SK-N-SH (cell line): ENCODE data around the gene ZNF20. TPM values are rescaled to one million over a fixed set of nuclear protein-coding genes. Genes with fewer than 3 reads are reported as not detected.

Source experiments
- CTCF ChIA-PET: fragments of 300-600, 350-600 bp; formaldehyde crosslinking; extraction: SDS; loops from one replicate; lab custom pipeline; 2021; lab: Yijun Ruan, JAX
- POLR2A ChIA-PET: fragments of 350-600 bp; sonication (Branson Sonifier 250); formaldehyde crosslinking; extraction: SDS; loops from one replicate; lab custom pipeline; 2020; ENCODE audit warnings: antibody characterized with exemption, inconsistent platforms; lab: Yijun Ruan, JAX
- DNase-seq: peaks from one replicate; pipeline ENCODE4 v3.0.0; 2012
- H2AFZ ChIP-seq: fragments of 200-600 bp; sonication (generic); 2 replicates; pipeline ENCODE4 v1.8.1; 2016; ENCODE audit warnings: antibody characterized with exemption, mild to moderate bottlenecking, low read depth
- H3F3A ChIP-seq: fragments of 200-600 bp; sonication (generic); replicated peaks from 2 replicates; pipeline ENCODE3; 2016; ENCODE audit warnings: antibody characterized with exemption, mild to moderate bottlenecking; ENCODE audit not compliant: insufficient read depth
- H3K27ac ChIP-seq, 2 experiments: fragments of 200-500 bp in 1 of 2; fragments of 200-600 bp in 1 of 2; sonication (Bioruptor generic) in 1 of 2; sonication (generic), shearing (Covaris generic) in 1 of 2; 2 replicates each; pipeline versions ENCODE4 v1.5.1 to v1.6.1; 2014 to 2016; ENCODE audit warnings: low read depth in 2 of 2, inconsistent platforms in 1 of 2, low read length in 1 of 2, mild to moderate bottlenecking in 1 of 2, mixed read lengths in 1 of 2
- H3K27me3 ChIP-seq: fragments of 200-600 bp; sonication (generic), shearing (Covaris generic); 2 replicates; pipeline ENCODE4 v1.6.1; 2016; ENCODE audit warnings: mixed run types; ENCODE audit not compliant: insufficient read depth
- H3K36me3 ChIP-seq, 2 experiments: fragments of 200-500 bp in 1 of 2; fragments of 200-600 bp in 1 of 2; sonication (Bioruptor generic) in 1 of 2; sonication (generic) in 1 of 2; replicated peaks in 1 of 2; 2 replicates each; pipeline versions ENCODE3 to v1.5.1; 2014 to 2016; ENCODE audit warnings: low read length in 1 of 2, mild to moderate bottlenecking in 1 of 2; ENCODE audit not compliant: insufficient read depth in 2 of 2, control insufficient read depth in 1 of 2
- H3K4me1 ChIP-seq, 2 experiments: fragments of 200-500 bp in 1 of 2; fragments of 200-600 bp in 1 of 2; sonication (Bioruptor generic) in 1 of 2; sonication (generic), shearing (Covaris generic) in 1 of 2; 2 replicates each; pipeline versions ENCODE4 v1.5.1 to v1.6.1; 2014 to 2016; ENCODE audit warnings: low read depth in 1 of 2, low read length in 1 of 2, mixed run types in 1 of 2; ENCODE audit not compliant: insufficient read depth in 2 of 2, control insufficient read depth in 1 of 2
- H3K4me2 ChIP-seq: fragments of 200-600 bp; sonication (generic), shearing (Covaris generic); 2 replicates; pipeline ENCODE4 v1.6.1; 2017; ENCODE audit warnings: mixed run types
- H3K4me3 ChIP-seq, 2 experiments: fragments of 200-500 bp in 1 of 2; fragments of 200-600 bp in 1 of 2; sonication (Bioruptor generic) in 1 of 2; sonication (generic), shearing (Covaris generic) in 1 of 2; 2 replicates each; pipeline versions ENCODE4 v1.5.1 to v1.8.1; 2014 to 2016; ENCODE audit warnings: low read depth in 2 of 2, inconsistent platforms in 1 of 2, low read length in 1 of 2, mild to moderate bottlenecking in 1 of 2, mixed read lengths in 1 of 2, moderate library complexity in 1 of 2
- H3K79me2 ChIP-seq: fragments of 200-600 bp; sonication (generic); 2 replicates; pipeline ENCODE4 v1.8.1; 2017; ENCODE audit warnings: mild to moderate bottlenecking; ENCODE audit not compliant: insufficient read depth
- H3K9ac ChIP-seq: fragments of 200-600 bp; sonication (generic); 2 replicates; pipeline ENCODE4 v1.6.1; 2017; ENCODE audit warnings: mixed run types
- H3K9me2 ChIP-seq: fragments of 200-600 bp; sonication (generic); 2 replicates; pipeline ENCODE4 v1.6.1; 2017; ENCODE audit warnings: mixed run types
- H3K9me3 ChIP-seq: fragments of 200-600 bp; sonication (generic); 2 replicates; pipeline ENCODE4 v1.6.1; 2017; ENCODE audit warnings: mixed run types, mild to moderate bottlenecking, moderate library complexity
- H4K20me1 ChIP-seq: fragments of 200-600 bp; sonication (generic); 2 replicates; pipeline ENCODE4 v1.6.1; 2017; ENCODE audit warnings: mild to moderate bottlenecking, mixed run types; ENCODE audit not compliant: insufficient read depth
- CHD2 ChIP-seq: fragments of 150-350 bp; IDR thresholded peaks from 2 replicates; pipeline ENCODE4 v1.6.1; 2018; ENCODE audit warnings: low read length; ENCODE audit not compliant: partially characterized antibody
- EP300 ChIP-seq, 2 experiments: IDR thresholded peaks; 2 replicates each; pipeline versions ENCODE4 v1.4.0 to v1.6.1; 2012; ENCODE audit warnings: borderline replicate concordance in 1 of 2, low read depth in 1 of 2, low read length in 1 of 2
- EZH2phosphoT487 ChIP-seq: fragments of 200-600 bp; sonication (generic); IDR thresholded peaks from 2 replicates; pipeline ENCODE4 v1.6.1; 2017; ENCODE audit warnings: low read depth, mixed run types, mild to moderate bottlenecking, antibody characterized with exemption, moderate library complexity, borderline replicate concordance
- FOSL2 ChIP-seq: IDR thresholded peaks from 2 replicates; pipeline ENCODE4 v1.4.0; 2012; ENCODE audit warnings: low read depth, mild to moderate bottlenecking, moderate library complexity, borderline replicate concordance
- FOXM1 ChIP-seq: IDR thresholded peaks from 2 replicates; pipeline ENCODE4 v1.4.0; 2012; ENCODE audit warnings: low read depth, mild to moderate bottlenecking
- GABPA ChIP-seq: IDR thresholded peaks from 2 replicates; pipeline ENCODE4 v1.4.0; 2012; ENCODE audit warnings: low read depth, mild to moderate bottlenecking
- GATA2 ChIP-seq: sonication (generic); formaldehyde crosslinking; IDR thresholded peaks from 2 replicates; pipeline ENCODE4 v1.5.0; 2020; ENCODE audit warnings: mild to moderate bottlenecking, missing genetic modification reagents
- JUND ChIP-seq: IDR thresholded peaks from 2 replicates; pipeline ENCODE4 v1.4.0; 2012
- MEF2A ChIP-seq: IDR thresholded peaks from 2 replicates; pipeline ENCODE4 v1.4.0; 2012; ENCODE audit warnings: low read depth, borderline replicate concordance
- NFIC ChIP-seq: IDR thresholded peaks from 2 replicates; pipeline ENCODE4 v1.4.0; 2012; ENCODE audit warnings: borderline replicate concordance
- RAD21 ChIP-seq: IDR thresholded peaks from 2 replicates; pipeline ENCODE4 v1.6.1; 2012; ENCODE audit warnings: mild to moderate bottlenecking, low read length
- RCOR1 ChIP-seq: fragments of 150-350 bp; IDR thresholded peaks from 2 replicates; pipeline ENCODE4 v1.6.1; 2017; ENCODE audit warnings: antibody characterized with exemption, low read length
- RXRA ChIP-seq: IDR thresholded peaks from 2 replicates; pipeline ENCODE4 v1.4.0; 2012; ENCODE audit warnings: low read depth, mild to moderate bottlenecking, borderline replicate concordance
- SIN3A ChIP-seq: IDR thresholded peaks from 2 replicates; pipeline ENCODE4 v1.6.1; 2012; ENCODE audit warnings: low read depth, mild to moderate bottlenecking, low read length, moderate library complexity, borderline replicate concordance
- TAF1 ChIP-seq: IDR thresholded peaks from 2 replicates; pipeline ENCODE4 v1.6.1; 2012; ENCODE audit warnings: low read depth, mild to moderate bottlenecking, low read length, moderate library complexity, borderline replicate concordance
- TEAD4 ChIP-seq: IDR thresholded peaks from 2 replicates; pipeline ENCODE4 v1.4.0; 2012; ENCODE audit warnings: mild to moderate bottlenecking, borderline replicate concordance; ENCODE audit not compliant: insufficient read depth
- YY1 ChIP-seq: IDR thresholded peaks from 2 replicates; pipeline ENCODE4 v1.4.0; 2012; ENCODE audit warnings: low read depth, mild to moderate bottlenecking
- ZBTB33 ChIP-seq: IDR thresholded peaks from 2 replicates; pipeline ENCODE4 v1.4.0; 2012; ENCODE audit warnings: low read depth, borderline replicate concordance
- WGBS: methylation state at CpG from one replicate; pipeline ENCODE4 v1.1.6; 2017; ENCODE audit warnings: low lambda C conversion rate; 5-methylcytosine and 5-hydroxymethylcytosine counted together
- polyA plus RNA-seq, 3 experiments: library from polyadenylated mRNA; depleted of rRNA; stranded (reverse); fragments of >200 nt; gene quantifications; 2 replicates each; pipeline ENCODE4 v1.2.3, GENCODE V29; 2012
- TF ChIP-seq, protein P1 (sequence below): IDR thresholded peaks from 2 replicates; pipeline ENCODE4 v1.4.0; 2012; ENCODE audit warnings: low read depth, borderline replicate concordance
- TF ChIP-seq, protein P2 (sequence below): fragments of 200-600 bp; sonication (generic); IDR thresholded peaks from 2 replicates; pipeline ENCODE4 v1.6.1; 2017; ENCODE audit warnings: antibody characterized with exemption, mild to moderate bottlenecking, moderate library complexity

Gene ZNF20
- polyA plus RNA-seq, 1 of the 3 experiments (the other 2 are of a cell fraction) = 1.8 TPM

DNA sequence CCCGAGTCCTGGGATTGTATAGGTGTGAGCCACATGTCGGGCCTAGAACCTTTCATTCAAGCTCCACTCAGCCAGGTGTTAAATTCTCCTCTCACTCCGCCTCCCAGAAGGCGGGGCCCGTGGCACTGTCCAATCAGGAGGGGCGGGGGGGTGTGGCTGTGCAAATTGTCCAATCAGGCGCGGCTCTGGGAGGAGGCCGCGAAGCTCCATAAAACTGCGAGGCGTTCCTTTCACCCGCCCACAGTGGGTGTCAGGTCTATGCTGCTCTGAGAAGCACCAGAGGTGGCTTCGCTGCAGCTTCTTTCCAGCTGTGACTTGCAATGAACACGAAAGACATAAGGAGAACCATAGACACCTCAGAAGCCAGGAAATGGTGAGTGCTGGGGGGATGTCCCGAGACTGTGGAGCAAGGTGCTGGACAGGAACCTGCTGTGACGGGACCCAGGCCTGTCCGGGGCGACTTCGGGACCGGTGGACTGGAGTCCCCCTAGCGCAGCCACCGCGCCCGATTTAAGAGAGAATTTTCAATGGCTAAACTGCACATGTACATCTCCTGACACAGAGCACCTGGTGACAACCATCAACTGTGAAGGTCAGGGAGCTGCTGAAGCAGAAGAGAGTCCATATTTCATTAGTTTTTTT, 19.7 kb upstream of the ZNF20 start:
- 86% methylated on average over 18 of the region's 25 CpGs for WGBS
- H3K4me2 ChIP-seq = no peak overlapping the region
- H3F3A ChIP-seq = peaks cover 14% of the 10 kb centered on the region
- 0 out of 2 replicates have a peak, but pooled peaks cover 3% of the 10 kb centered on the region for H4K20me1 ChIP-seq
- TF ChIP-seq, protein P1, sequence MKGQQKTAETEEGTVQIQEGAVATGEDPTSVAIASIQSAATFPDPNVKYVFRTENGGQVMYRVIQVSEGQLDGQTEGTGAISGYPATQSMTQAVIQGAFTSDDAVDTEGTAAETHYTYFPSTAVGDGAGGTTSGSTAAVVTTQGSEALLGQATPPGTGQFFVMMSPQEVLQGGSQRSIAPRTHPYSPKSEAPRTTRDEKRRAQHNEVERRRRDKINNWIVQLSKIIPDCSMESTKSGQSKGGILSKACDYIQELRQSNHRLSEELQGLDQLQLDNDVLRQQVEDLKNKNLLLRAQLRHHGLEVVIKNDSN = no peak
- TF ChIP-seq SIN3A (no peak), EP300 (IDR thresholded peaks at IDR 0.05; ENCODE audit: borderline replicate concordance in 1 of 2, low read depth in 1 of 2, low read length in 1 of 2) (no peak), TEAD4 (no peak), RXRA (no peak), RAD21 (no peak), FOSL2 (no peak), MEF2A (no peak), TAF1 (no peak), JUND (no peak), GATA2 (CRISPR knock-in tag) (no peak), EZH2phosphoT487 (no peak), GABPA (no peak), ZBTB33 (no peak), NFIC (no peak), YY1 (no peak), CHD2 (no peak), RCOR1 (no peak), FOXM1 (no peak)
- TF ChIP-seq, protein P2, sequence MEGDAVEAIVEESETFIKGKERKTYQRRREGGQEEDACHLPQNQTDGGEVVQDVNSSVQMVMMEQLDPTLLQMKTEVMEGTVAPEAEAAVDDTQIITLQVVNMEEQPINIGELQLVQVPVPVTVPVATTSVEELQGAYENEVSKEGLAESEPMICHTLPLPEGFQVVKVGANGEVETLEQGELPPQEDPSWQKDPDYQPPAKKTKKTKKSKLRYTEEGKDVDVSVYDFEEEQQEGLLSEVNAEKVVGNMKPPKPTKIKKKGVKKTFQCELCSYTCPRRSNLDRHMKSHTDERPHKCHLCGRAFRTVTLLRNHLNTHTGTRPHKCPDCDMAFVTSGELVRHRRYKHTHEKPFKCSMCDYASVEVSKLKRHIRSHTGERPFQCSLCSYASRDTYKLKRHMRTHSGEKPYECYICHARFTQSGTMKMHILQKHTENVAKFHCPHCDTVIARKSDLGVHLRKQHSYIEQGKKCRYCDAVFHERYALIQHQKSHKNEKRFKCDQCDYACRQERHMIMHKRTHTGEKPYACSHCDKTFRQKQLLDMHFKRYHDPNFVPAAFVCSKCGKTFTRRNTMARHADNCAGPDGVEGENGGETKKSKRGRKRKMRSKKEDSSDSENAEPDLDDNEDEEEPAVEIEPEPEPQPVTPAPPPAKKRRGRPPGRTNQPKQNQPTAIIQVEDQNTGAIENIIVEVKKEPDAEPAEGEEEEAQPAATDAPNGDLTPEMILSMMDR = no peak
- H3K79me2 ChIP-seq = peaks cover 39% of the 10 kb centered on the region
- no peak overlapping the region for H3K4me3 ChIP-seq
- no peak overlapping the region for H2AFZ ChIP-seq
- no peak overlapping the region for H3K9ac ChIP-seq
- ChIA-PET CTCF (interaction anchor here (0.6 to 2.6 kb wide), 3 partner anchors 19 to 36 kb away, joined by 3 to 11 read pairs (median 4); partner anchors contain the start of gene ZNF20), POLR2A (no interaction called here)
- H3K36me3 ChIP-seq = peaks cover 0 to 2% of the 10 kb centered on the region in 2 experiments
- peak; percentile 48 for DNase-seq
- H3K9me2 ChIP-seq = no peaks in the 10 kb centered on the region
- H3K9me3 ChIP-seq = no peaks in the 10 kb centered on the region
- no peak overlapping the region for H3K27ac ChIP-seq
- no peaks in the 10 kb centered on the region for H3K27me3 ChIP-seq
- peaks cover 0 to 20% of the 10 kb centered on the region in 2 experiments; a peak in 2 of 4 replicates for H3K4me1 ChIP-seq
